GM12878 (cell line): ENCODE results near the gene MROH2B. TPM values are rescaled to one million over a fixed set of nuclear protein-coding genes. Genes with fewer than 3 reads are reported as not detected.

Source experiments
- ATAC-seq: fragments of 200-7000 bp; cut with Tn5 transposase; 3 replicates; pipeline ENCODE4 v1.9.1; 2020; ENCODE audit warnings: mild to moderate bottlenecking, moderate library complexity
- BruUV-seq: library from RNA; stranded (reverse); fragments of 400-500 nt; replicated peaks from 2 replicates; lab custom pipeline; 2021; lab: Mats Ljungman, UMichigan
- CTCF ChIA-PET: fragments of 300-600 bp; sonication (Branson Sonifier 250); formaldehyde crosslinking; extraction: SDS; loops from one replicate; lab custom pipeline; 2021; ENCODE audit warnings: inconsistent platforms; lab: Yijun Ruan, JAX
- POLR2A ChIA-PET: fragments of 350-600 bp; formaldehyde crosslinking; extraction: SDS; loops from one replicate; lab custom pipeline; 2021; ENCODE audit warnings: inconsistent platforms; lab: Charles Lee
- RAD21 ChIA-PET: fragments of 300-600 bp; sonication (Branson Sonifier 250); formaldehyde crosslinking; loops from one replicate; lab custom pipeline; 2023; ENCODE audit warnings: antibody characterized with exemption; ENCODE audit not compliant: unreplicated experiment; lab: Charles Lee
- SMC1A ChIA-PET: fragments of 300-600 bp; sonication (Branson Sonifier 250); formaldehyde crosslinking; loops from one replicate; lab custom pipeline; 2023; ENCODE audit not compliant: unreplicated experiment, uncharacterized antibody; lab: Charles Lee
- DNase-seq: peaks from one replicate; pipeline ENCODE4 v3.0.0-alpha.2; 2011; ENCODE audit warnings: low read depth, low spot score
- FAIRE-seq: peaks from 3 replicates; lab custom pipeline; 2011; peaks lifted over from hg19 to GRCh38; lab: Jason Lieb, UNC
- H2AFZ ChIP-seq: 2 replicates; pipeline ENCODE4 v1.6.0; 2011; ENCODE audit warnings: low read depth, low read length, control low read depth; ENCODE audit not compliant: control insufficient read depth
- H3K27ac ChIP-seq: 2 replicates; pipeline ENCODE4 v1.5.1; 2011; ENCODE audit warnings: control low read depth; ENCODE audit not compliant: control insufficient read depth, insufficient read depth
- H3K27me3 ChIP-seq, 2 experiments: replicated peaks in 1 of 2; 2 replicates each; pipeline versions ENCODE4 v1.6.0 to v1.6.1; 2011; ENCODE audit warnings: low read length in 1 of 2; ENCODE audit not compliant: control insufficient read depth in 2 of 2, insufficient read depth in 2 of 2
- H3K36me3 ChIP-seq, 2 experiments: 2 replicates each; pipeline ENCODE4 v1.5.1; 2011; ENCODE audit warnings: low read length in 1 of 2; ENCODE audit not compliant: control insufficient read depth in 2 of 2, insufficient read depth in 2 of 2
- H3K4me1 ChIP-seq: 2 replicates; pipeline ENCODE4 v1.6.1; 2011; ENCODE audit warnings: mild to moderate bottlenecking, low read length, moderate library complexity, mixed read lengths; ENCODE audit not compliant: control insufficient read depth, insufficient read depth
- H3K4me2 ChIP-seq: 2 replicates; pipeline ENCODE4 v1.6.0; 2011; ENCODE audit warnings: control low read depth; ENCODE audit not compliant: control insufficient read depth, insufficient read depth
- H3K4me3 ChIP-seq: fragments of 200-600 bp; sonication (generic); 2 replicates; pipeline ENCODE4 v1.5.1; 2016
- H3K79me2 ChIP-seq: 2 replicates; pipeline ENCODE4 v1.6.0; 2011; ENCODE audit warnings: low read length; ENCODE audit not compliant: control insufficient read depth, insufficient read depth
- H3K9ac ChIP-seq: 2 replicates; pipeline ENCODE4 v1.8.0; 2011; ENCODE audit warnings: low read length, control low read depth, mixed read lengths; ENCODE audit not compliant: control insufficient read depth, insufficient read depth
- H3K9me3 ChIP-seq: replicated peaks from 3 replicates; pipeline ENCODE4 v1.5.1; 2011; ENCODE audit warnings: mild to moderate bottlenecking, low read length; ENCODE audit not compliant: control insufficient read depth, insufficient read depth
- H4K20me1 ChIP-seq: 2 replicates; pipeline ENCODE4 v1.6.0; 2011; ENCODE audit not compliant: control insufficient read depth, insufficient read depth
- ATF3 ChIP-seq: IDR thresholded peaks from 2 replicates; pipeline ENCODE4 v1.6.1; 2011; ENCODE audit warnings: low read depth, mild to moderate bottlenecking, low read length, moderate library complexity, borderline replicate concordance; ENCODE audit errors: extremely low read depth
- BACH1 ChIP-seq: fragments of 450-650 bp; IDR thresholded peaks from 2 replicates; pipeline ENCODE4 v1.6.1; 2017; ENCODE audit warnings: mild to moderate bottlenecking, borderline replicate concordance
- BMI1 ChIP-seq: fragments of 450-650 bp; IDR thresholded peaks from 2 replicates; pipeline ENCODE4 v1.6.1; 2016; ENCODE audit warnings: mild to moderate bottlenecking, moderate library complexity, borderline replicate concordance
- CBX5 ChIP-seq: sonication (generic); IDR thresholded peaks from 2 replicates; pipeline ENCODE4 v1.6.1; 2016; ENCODE audit warnings: low read depth, moderate library complexity, mild to moderate bottlenecking, inconsistent platforms
- CHD4 ChIP-seq: fragments of 200-600 bp; sonication (generic); IDR thresholded peaks from 2 replicates; pipeline ENCODE4 v1.6.1; 2016; ENCODE audit warnings: mild to moderate bottlenecking
- CTCF ChIP-seq, 3 experiments: IDR thresholded peaks in 2 of 3; conservative IDR thresholded peaks in 1 of 3; 2 replicates each; pipeline ENCODE4 v1.5.1; 2011; ENCODE audit warnings: low read depth in 3 of 3, low read length in 3 of 3, mild to moderate bottlenecking in 3 of 3, control low read depth in 2 of 3, moderate library complexity in 2 of 3, inconsistent platforms in 1 of 3, mixed read lengths in 1 of 3; ENCODE audit not compliant: control insufficient read depth in 2 of 3, insufficient read depth in 1 of 3; ENCODE audit errors: extremely low read depth in 1 of 3
- EGR1 ChIP-seq, 2 experiments: IDR thresholded peaks; 1 replicate in 1 of 2; 2 replicates in 1 of 2; pipeline ENCODE4 v1.6.1; 2011 to 2012; ENCODE audit warnings: low read depth in 2 of 2, low read length in 2 of 2, borderline replicate concordance in 1 of 2, mild to moderate bottlenecking in 1 of 2, moderate library complexity in 1 of 2
- ELK1 ChIP-seq: IDR thresholded peaks from 2 replicates; pipeline ENCODE4 v1.6.1; 2012; ENCODE audit warnings: low read depth, low read length, improper control_type of control experiment
- ETV6 ChIP-seq, 2 experiments: fragments of 450-650 bp in 1 of 2; IDR thresholded peaks in 1 of 2; conservative IDR thresholded peaks in 1 of 2; 2 replicates each; pipeline ENCODE4 v1.6.1; 2014; ENCODE audit warnings: antibody characterized with exemption in 1 of 2, borderline replicate concordance in 1 of 2, low read depth in 1 of 2, mild to moderate bottlenecking in 1 of 2, moderate library complexity in 1 of 2
- NFYB ChIP-seq: IDR thresholded peaks from 2 replicates; pipeline ENCODE4 v1.6.1; 2011; ENCODE audit warnings: low read depth, mild to moderate bottlenecking, low read length, improper control_type of control experiment, moderate library complexity; ENCODE audit not compliant: insufficient read depth
- NR2C2 ChIP-seq: IDR thresholded peaks from 2 replicates; pipeline ENCODE4 v1.6.1; 2011; ENCODE audit warnings: borderline replicate concordance, low read depth; ENCODE audit not compliant: control insufficient read depth, insufficient read length
- POU2F2 ChIP-seq: IDR thresholded peaks from 3 replicates; pipeline ENCODE4 v1.6.1; 2011; ENCODE audit warnings: low read depth, mild to moderate bottlenecking, low read length, borderline replicate concordance
- RAD21 ChIP-seq: IDR thresholded peaks from 2 replicates; pipeline ENCODE4 v1.6.1; 2011; ENCODE audit warnings: mild to moderate bottlenecking, low read depth, low read length, moderate library complexity; ENCODE audit not compliant: insufficient read depth
- RUNX3 ChIP-seq: IDR thresholded peaks from 2 replicates; pipeline ENCODE4 v1.6.1; 2012; ENCODE audit warnings: low read length, inconsistent platforms
- USF1 ChIP-seq: IDR thresholded peaks from 2 replicates; pipeline ENCODE4 v1.6.1; 2011; ENCODE audit warnings: borderline replicate concordance, low read depth, mild to moderate bottlenecking, moderate library complexity, mixed read lengths, low read length; ENCODE audit not compliant: insufficient read depth; ENCODE audit errors: extremely low read length
- ZBTB33 ChIP-seq: fragments of 450-650 bp; IDR thresholded peaks from 2 replicates; pipeline ENCODE4 v1.6.1; 2017; ENCODE audit warnings: mild to moderate bottlenecking
- WGBS: methylation state at CpG from one replicate; pipeline ENCODE4 v1.1.6; 2016; ENCODE audit warnings: low lambda C conversion rate; ENCODE audit not compliant: insufficient replicate concordance, insufficient coverage; ENCODE audit errors: missing lambda C conversion rate; 5-methylcytosine and 5-hydroxymethylcytosine counted together
- in situ Hi-C: fragments of 300-500 bp; cut with MboI; formaldehyde crosslinking; loops from 9 replicates; pipeline ENCODE4 v1.14.3; 2018; ENCODE audit warnings: mixed read lengths
- intact Hi-C: fragments of 100-400 bp; cut with micrococcal nuclease; formaldehyde crosslinking; loops from one replicate; pipeline ENCODE4 v1.14.2; 2022; ENCODE audit not compliant: unreplicated experiment
- polyA plus RNA-seq, 11 experiments: library from polyadenylated mRNA; depleted of rRNA in 4 of 11; unstranded in 6 of 11; stranded (reverse) in 5 of 11; fragments of >200 nt; fragmentation: Nextera tagmentation in 4 of 11; fragmentation: Illumina TruSeq in 1 of 11; extraction: Ambion mirVana in 4 of 11; extraction: Trizol in 1 of 11; gene quantifications; 1 replicate in 1 of 11; 2 replicates in 10 of 11; pipeline versions ENCODE4 v1.2.1 to v1.2.3, GENCODE V29; 2011 to 2016; ENCODE audit warnings: inconsistent platforms in 2 of 11, missing spikeins in 2 of 11, low read depth in 1 of 11
- total RNA-seq, 4 experiments: library from RNA; depleted of rRNA in 3 of 4; stranded (reverse); fragments of >200 nt in 3 of 4; fragmentation: Illumina TruSeq in 1 of 4; extraction: Trizol in 1 of 4; gene quantifications; 2 replicates each; pipeline versions ENCODE4 v1.2.1 to v1.2.3, GENCODE V29; 2013 to 2021

MROH2B gene
- total and polyA plus RNA-seq, 10 of the 15 experiments (the other 5 are each of a cell fraction or from before 2014, with no cell fraction given): not detected

GRCh38 chr5:41065691-41066335, 5.3 kb downstream of the MROH2B start:
- Histone ChIP-seq H3K4me3 (no peak overlapping the region), H3K27me3 (no peaks in the 10 kb centered on the region), H3K36me3 (no peaks in the 10 kb centered on the region), H3K4me1 (no peaks in the 10 kb centered on the region), H2AFZ (no peak overlapping the region), H4K20me1 (no peaks in the 10 kb centered on the region), H3K4me2 (no peak overlapping the region), H3K9me3 (no peaks in the 10 kb centered on the region), H3K9ac (no peak overlapping the region), H3K79me2 (no peaks in the 10 kb centered on the region), H3K27ac (no peak overlapping the region)
- WGBS: 12% methylated on average over 6 of the region's 6 CpGs
- RAD21 ChIA-PET: no interaction called here
- DNase-seq (no peak), ATAC-seq (no peak), FAIRE-seq (no peak)
- in situ Hi-C loops: no loop called here
- SMC1A ChIA-PET: interaction anchor here (1.2 kb wide), 1 partner anchor 9 kb away, joined by 3 read pairs; no protein-coding TSS in a partner anchor
- POLR2A ChIA-PET: no interaction called here
- no TSS peak for BruUV-seq
- CTCF ChIA-PET: no interaction called here
- TF ChIP-seq RAD21 (no peak), ETV6 (conservative IDR thresholded peaks at IDR 0.05 in 1 of 2, IDR thresholded peaks at IDR 0.05 in 1 of 2; ENCODE audit: borderline replicate concordance in 1 of 2, low read depth in 1 of 2) (no peak), ELK1 (no peak), NFYB (no peak), CTCF (IDR thresholded peaks at IDR 0.05 in 2 of 3, conservative IDR thresholded peaks at IDR 0.05 in 1 of 3; ENCODE audit: control insufficient read depth in 2 of 3, extremely low read depth in 1 of 3, insufficient read depth in 1 of 3, low read depth in 3 of 3, low read length in 3 of 3) (no peak), BACH1 (no peak), NR2C2 (no peak), CHD4 (no peak), POU2F2 (no peak), ZBTB33 (no peak), CBX5 (no peak), USF1 (no peak), ATF3 (no peak), RUNX3 (no peak), EGR1 (IDR thresholded peaks at IDR 0.05; ENCODE audit: borderline replicate concordance in 1 of 2, low read depth in 2 of 2, low read length in 2 of 2) (no peak), BMI1 (no peak)
- intact Hi-C loops: no loop called here
